NCI-H2081 treated with DMSO at 0.1 percent for 48 hours (cell line): ENCODE results near the gene EPS15.
"Not testable (repeated sequence)": the region's sequence is repeated elsewhere in the genome, so short reads cannot be mapped to it uniquely, and the experiment has no call there.

Experiments
- DNase-seq: peaks from one replicate; lab custom pipeline; 2025; lab: John Stamatoyannopoulos, UW

The EPS15 gene

DNA sequence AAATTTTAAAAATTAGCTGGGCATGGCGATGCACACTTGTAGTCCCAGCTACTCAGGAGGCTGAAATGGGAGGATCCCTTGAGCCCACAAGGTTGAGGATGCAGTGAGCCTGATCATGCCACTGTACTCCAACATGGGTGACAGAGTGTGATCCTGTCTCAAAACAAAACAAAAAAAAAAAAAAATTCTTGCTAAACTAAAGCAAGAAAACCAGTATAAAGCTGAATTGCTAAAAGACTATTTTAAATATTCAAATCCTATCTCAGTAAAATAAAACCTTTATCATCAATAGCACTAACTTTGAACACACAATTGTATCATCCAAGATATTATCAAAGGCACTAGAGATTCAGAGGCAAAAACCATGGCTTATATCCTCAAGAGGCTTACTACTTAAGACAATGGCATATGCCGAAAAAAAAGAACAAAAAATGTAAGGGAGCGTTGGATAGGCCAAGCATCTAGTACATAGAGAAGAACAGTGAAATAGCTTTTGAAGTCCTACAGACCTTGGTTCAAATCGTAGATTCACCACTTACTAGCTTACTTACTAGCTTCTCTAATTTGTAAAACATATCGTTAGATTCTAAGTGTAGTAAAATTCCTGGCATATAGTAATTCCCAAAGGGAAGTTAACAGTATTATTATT, 3.6 kb downstream of the EPS15 start:
- no peak for DNase-seq

DNA sequence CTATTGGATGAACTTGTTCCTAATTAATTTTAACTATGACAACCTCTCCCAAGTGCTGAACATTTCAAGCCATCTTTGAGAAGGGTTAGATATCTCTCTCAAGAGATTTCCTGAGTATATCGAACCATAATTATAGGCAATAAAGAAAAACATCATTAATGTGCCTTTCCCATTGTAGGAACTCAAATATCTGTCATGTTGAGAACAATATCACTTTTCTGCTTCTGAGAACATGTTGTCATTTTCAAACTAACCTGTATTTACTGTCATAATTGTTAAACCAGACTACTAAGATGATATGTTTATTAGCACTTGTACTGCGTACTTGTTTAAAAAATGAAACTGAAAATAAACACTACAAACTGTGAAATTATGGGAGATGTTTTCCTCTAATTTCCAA, 4.3 kb downstream of the EPS15 start:
- no peak for DNase-seq

DNA sequence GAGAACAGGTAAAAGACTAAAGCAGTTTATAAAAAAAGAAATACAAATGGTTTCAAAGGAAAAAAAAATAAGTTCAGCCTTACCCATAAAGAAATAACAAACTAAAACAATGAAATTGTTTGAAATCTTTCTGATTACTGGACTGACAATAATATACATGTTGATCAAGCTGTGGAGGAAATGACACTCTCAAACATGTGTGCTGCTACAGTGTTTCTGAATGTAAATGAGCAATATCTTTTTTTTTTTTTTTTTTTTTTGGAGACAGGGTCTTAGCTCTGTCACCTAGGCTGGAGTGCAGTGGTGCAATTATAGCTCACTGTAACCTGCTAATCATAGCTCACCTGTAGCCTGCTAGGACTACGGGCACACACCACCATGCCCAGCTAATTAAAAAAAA, 6.5 kb downstream of the EPS15 start:
- DNase-seq, result no peak

DNA sequence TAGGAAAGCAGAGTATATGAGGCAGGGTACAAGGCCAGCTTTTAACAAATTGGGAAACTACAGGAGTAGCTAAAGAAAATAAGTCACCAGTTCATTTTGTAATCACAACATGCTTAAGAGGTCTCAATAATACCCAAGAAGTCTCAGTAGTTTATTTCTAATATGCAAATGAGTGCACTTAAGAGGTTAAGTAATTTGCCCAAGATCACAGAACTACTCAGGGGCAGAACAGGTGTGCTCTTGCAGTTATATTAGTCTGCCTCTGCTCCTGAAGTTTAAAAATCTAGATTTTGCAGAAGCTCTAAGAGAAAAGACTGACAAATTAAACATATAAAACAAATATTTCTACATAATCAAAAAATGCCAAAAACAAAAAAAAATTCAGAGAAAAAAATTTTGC, 6.9 kb downstream of the EPS15 start:
- no peak for DNase-seq

DNA sequence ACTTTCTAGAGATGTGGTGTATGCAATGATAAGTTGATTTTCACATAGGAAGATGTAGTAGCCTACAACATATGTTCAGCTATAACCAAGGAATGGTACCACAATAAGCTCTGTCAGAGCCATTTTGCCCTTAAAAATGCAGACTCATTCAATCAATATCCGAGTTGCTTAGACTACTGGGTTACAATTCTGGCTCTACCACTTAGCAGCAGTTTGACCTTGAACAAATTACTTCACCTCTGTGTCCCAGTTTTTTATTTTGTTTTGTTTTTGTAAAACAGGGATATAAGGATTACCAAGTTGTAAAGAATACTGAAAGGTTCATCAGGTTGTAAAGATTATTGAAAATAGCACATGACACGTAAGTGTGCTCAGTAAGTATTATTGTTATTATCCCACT, 9.3 kb downstream of the EPS15 start:
- no peak for DNase-seq

DNA sequence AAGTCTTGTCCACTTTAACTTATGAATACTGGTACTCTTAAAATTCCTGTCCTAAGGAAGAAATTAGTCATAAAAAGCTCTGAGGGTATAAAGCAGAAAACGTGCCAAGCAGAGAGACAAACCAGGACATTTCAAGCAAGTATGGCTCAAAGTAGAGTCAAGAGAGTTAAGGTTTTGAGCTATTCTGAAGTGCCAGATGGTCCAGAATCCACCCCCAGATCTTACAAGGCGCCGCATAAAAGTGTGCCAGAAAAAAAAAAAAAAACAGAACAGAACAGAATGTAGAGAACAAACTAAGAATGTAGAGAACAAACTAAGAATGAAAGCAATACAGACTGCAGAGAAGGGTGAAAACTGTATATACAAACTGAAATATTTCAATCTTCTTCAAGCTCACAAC, 12.5 kb downstream of the EPS15 start:
- no peak for DNase-seq

DNA sequence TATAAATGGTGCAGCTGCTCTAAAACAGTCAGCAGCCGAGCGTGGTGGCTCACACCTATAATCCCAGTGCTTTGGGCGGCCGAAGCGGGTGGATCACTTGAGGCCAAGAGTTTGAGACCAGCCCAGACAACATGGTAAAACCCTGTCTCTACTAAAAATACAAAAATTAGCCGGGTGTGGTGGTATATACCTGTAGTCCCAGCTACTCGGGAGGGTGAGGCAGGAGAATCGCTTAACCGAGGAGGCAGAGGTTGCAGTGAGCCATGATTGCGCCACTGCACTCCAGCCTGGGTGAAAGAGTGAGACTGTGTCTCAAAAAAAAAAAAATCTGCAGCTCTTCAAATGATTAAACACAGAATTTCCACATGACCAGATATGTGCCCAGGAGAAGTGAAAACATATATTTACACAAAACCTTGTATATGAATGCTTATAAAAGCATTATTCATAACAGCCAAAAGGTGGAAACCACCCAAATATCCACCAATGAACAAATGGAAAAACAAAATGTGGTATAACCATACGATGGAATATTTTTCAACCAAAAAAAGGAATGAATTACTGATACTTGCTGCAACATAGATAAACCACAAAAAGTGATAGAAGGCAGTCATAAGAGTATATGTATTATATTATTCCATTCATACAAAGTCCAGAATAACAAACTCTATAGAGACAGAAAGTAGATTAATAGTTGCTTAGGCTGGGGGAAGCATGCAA, 14.1 kb downstream of the EPS15 start:
- DNase-seq, result no peak

DNA sequence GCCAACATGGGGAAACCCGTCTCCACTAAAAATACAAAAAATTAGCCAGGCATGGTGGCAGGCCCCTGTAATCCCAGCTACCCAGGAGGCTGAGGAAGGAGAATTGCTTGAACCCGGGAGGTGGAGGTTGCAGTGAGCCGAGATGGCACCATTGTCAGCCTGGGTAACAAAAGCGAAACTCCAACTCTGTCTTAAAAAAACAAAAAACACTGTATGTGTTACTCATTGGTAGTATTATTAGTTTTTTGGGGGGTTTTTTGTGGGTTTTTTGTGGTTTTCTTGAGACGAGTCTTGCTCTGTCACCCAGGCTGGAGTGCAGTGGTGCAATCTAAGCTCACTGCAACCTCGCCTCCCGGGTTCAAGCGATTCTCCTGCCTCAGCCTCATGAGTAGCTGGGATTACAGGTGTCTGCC, 17.8 kb downstream of the EPS15 start:
- not testable (repeated sequence) for DNase-seq

DNA sequence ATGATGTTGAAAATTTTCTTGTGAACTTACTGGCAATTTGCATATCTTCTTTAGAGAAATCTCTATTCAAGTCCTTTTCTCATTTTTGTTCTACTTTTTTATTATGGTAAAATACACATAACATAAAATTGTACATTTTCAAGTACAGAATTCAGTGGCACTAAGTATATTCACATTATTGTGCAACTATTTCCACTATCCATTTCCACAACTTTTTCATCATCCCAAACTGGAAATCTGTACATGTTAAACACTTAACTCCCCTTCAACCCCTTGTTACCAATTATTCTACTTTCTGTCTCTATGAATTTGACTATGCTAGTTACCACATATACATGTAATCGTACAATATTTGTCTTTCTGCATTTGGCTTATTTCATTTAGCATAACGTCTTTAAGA, 19.4 kb downstream of the EPS15 start:
- DNase-seq, result no peak

DNA sequence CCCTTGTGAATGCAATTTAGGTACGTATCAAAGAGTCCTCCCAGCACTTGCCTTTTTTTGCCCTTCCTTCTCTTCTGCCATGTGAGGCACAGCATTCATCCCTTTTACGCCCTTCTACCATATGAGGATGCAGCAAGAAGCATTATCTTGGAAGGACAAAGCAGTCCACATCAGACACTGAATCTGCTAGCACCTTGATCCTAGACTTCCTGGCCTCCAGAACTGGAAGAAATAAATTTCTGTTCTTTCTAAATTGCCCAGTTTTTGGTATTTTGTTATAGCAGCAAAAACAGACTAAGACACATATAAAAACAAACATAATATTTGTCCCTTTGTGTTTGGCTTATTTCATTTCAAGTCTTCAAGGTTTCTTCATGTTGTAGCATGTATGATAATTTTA, 20.1 kb downstream of the EPS15 start:
- DNase-seq, result no peak

DNA sequence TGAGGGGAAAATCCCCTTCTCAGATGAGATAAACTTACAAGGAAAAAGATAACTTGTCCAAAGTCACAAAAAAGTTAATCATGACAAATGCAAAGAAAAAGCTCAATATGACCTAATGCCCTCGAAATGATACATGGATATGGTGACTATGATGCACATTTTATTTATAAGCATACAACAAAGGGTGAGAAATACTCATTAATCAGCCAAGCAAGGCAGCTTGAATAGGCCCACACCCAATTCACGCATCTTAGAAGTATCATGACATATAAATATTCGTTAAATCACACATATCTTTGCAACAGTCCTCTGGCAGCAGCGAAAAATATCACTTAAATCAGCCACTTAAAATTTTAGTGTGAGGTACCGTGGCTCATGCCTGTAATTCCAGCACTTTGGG, 21.7 kb downstream of the EPS15 start:
- DNase-seq, result no peak

DNA sequence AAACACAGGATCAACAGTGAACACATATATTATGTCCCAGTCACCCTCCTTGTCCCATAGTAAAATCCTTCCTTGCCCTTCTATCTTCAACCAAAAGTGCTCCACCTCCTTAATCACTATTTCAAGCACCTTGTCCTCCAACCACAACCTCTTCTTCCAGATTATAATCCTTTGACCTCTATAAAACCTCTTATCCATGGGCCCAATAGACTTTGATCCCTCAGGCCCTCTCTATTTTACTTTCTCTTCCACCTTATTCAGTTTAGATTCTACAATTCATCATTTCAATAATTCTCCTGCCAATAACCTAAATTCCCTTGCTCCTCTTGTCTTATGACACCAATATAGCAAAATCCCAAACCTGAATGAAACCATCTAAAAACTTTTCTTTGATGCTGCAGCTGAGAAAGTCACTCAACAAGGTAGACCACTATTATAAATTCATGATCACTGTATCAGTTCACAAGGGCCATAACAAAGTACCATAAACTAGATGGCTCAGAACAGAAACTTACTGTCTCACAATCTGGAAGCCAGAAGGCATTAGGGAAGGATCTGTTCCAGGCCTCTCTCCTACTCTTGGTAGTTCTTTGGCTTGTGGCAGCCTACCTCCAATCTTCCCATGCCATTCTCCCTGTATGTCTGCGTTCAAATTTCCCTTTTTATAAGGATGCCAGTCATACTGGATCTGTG, 24.8 kb downstream of the EPS15 start:
- DNase-seq, result no peak

DNA sequence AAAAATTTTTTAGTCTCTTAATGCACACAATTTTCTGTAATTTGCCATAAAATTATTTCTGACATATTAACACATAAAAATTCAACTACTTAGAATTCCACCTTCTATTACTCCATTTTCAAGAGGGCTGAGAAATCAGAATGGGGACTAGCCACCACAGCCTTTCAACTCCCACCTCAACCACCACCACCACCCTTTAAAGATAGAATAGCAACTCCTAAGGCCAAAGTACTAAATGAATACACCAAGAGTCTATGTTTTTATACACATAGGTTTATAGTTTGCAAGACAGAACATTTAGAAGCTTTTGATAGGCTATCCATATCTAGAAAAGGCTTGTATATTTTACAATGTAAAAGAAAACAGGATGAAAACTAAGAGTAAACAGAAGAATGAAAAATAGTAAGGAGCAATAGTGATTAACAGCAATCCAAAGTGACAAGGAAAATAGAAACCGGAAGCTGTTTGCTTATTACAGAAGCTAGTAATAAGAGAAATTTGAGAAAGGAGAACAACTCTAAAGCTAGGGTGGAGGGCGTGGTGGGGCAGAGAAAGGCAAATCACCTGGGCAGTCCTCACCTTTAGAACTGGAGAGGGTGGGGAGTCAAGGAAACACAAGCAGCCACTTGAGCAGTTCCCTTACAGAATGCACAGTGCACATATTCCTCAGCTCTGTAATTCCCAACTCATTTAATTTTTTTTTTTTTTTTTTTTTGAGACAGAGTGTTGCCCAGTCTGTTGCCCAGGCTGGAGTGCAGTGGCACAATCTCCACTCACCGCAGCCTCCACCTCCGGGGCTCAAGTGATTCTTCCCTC, 27.7 kb downstream of the EPS15 start:
- DNase-seq, result no peak

DNA sequence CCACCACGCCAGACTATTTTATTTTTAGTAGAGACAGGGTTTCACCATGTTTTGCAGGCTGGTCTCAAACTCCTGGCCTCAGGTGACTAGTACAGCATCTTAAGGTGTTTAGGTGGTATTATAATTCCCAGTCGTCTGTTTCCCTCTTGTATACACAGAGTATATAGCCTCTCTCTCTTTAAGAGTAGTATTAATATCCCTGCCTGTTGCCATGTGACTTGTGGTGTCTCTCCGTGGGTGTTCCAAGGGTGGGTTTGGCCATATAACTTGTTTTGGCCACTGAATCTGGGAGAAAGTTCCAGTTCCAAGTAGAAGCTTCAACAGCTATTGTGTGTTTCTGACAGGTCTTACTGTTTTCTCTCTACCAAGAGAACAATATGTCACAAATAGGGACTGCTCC, 29.6 kb downstream of the EPS15 start:
- no peak for DNase-seq

DNA sequence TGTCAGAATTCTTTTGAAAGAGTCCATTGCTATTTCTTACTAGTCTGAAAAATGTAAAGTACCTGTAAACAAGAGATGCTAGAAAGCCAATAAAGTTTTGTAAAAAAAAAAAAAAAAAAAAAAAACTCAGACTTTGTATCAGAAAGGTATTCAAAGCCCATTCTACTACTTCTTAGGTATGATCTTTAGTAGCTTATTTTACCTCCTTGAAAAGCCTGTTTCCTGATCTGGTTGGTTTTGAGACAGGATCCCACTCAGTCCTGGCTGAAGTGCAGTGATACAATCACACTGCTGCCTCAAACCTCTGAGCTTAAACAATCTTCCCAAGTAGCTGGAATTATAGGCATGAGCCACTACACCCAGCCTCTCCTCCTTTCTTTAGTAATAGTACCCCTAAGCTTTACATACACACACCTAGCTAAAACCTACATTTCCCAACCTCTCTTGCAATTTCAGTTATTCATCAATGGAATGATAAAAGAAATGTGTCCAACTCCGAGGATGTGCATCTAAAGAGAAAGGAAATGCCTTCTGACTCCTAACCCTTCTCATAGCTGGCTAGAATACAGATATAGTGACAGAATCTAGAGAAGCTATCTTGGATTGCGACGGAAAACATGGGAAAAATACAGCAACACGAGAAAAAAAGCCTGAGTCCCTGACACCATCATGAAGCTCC, 30.6 kb downstream of the EPS15 start:
- no peak for DNase-seq

DNA sequence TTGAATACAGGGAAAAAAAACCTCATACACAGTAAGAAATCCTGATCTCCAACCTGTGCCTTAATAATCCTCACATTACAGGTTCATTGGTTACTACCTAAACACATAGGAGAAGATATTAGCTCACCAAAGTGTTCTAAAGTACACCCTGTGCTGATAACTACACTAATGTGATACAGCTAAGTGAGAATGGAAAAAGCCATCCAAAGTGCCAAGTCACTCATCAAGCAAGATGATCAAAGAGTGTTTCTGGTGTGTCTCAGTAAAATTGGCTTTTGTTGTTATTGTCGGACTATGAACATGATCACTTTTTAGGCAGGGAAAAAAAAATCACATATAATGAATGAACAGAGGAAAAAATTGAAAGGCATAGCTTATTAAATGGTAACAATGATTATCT, 31.4 kb downstream of the EPS15 start:
- DNase-seq, result no peak

DNA sequence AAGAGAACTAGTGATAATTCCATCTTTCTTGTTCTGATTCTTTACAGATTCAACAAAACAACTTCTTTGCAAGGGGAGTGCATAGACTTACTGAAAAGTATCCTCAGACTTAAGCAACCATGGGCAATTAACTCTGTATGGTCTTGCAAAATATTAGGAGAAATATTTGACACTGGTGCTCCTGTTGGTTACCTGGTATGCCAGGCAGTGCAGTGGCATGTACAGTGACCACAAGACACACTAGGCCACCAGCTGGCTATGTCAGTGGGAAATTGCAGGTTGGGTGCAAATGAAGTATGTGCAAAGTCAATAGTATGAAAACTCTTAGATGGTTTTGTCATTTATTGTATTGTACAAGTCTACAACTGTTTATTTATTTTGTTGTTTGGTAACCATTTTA, 34.5 kb downstream of the EPS15 start:
- DNase-seq, result no peak

DNA sequence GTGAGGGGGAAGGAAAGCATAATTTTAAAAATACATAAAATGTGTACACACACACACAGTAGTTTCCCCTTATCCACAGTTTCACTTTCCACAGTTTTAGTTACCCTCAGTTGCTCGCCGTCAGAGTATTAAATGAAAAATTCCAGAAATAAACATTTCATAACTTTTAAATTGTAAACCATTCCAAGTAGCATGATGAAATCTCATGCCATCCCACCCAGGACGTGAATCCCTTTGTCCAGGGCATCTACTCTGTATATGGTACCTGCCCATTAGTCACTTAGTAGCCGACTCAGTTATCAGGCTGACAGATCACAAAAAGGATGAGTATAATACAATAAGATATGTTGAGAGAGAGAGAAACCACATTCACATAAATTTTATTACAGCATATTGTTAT, 36.2 kb downstream of the EPS15 start:
- no peak for DNase-seq

DNA sequence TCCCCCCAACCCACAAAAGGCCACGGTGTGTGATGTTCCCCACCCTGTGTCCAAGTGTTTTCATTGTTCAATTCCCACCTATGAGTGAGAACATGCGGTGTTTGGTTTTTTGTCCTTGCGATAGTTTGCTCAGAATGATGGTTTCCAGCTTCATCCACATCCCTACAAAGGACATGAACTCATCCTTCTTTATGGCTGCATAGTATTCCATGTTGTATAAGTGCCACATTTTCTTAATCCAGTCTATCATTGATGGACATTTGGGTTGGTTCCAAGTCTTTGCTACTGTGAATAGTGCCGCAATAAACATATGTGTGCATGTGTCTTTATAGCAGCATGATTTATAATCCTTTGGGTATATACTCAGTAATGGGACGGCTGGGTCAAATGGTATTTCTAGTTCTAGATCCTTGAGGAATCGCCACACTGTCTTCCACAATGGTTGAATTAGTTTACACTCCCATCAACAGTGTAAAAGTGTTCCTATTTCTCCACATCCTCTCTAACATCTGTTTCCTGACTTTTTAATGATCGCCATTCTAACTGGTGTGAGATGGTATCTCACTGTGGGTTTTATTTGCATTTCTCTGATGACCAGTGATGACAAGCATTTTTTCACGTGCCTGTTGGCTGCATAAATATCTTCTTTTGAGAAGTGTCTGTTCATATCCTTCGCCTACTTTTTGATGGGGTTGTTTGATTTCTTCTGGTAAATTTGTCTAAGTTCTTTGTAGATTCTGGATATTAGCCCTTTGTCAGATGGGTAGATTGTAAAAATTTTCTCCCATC, 44.0 kb downstream of the EPS15 start:
- DNase-seq, result not testable (repeated sequence)

DNA sequence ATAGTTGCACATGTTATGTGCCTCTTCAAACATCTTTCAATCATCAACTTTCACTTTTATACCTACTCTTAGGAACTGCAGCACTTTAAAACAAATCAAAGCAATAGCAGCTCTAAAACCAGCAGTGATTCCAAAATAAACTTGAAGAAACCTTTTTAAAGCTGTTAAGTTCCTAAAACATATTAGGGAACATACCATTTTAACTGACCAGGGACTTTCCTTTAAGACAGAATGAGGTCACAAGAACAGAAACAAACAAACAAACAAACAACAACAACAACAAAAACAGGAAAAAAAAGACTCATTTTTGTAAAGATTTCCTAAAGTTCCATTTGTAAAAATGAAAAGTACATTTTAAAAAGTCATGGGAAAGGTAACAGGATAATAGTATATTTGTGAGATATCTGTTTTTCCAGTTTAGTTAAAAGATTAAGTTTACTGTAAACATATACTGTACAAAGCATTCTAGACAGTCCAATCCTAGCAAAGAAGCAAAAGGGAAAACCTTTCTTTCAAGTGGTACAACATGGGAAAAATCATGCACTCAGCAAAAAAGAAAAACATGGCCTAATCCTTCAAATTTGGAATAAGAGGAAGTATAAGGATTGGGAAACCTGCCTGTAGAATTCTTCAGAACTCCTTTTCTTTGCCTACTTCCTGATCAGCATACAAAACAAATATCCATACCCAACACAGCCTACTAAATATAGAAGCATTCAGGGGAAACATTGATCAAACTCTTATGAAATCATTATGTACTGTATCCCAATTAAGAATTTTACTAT, 45.5 kb downstream of the EPS15 start:
- DNase-seq, result no peak
